Stimulated activated CD8-positive, alpha-beta memory T cell treated with anti-CD3 and anti-CD28 coated beads, Interleukin-7, amount 100 ng/mL, for 24 hours (primary cell): Measurements from ENCODE around the gene LILRA2.
"Not testable (repeated sequence)": the region's sequence is repeated elsewhere in the genome, so short reads cannot be mapped to it uniquely, and the experiment has no call there.

Source experiments
- DNase-seq: peaks from one replicate; pipeline ENCODE4 v3.0.0-alpha.2; 2020; ENCODE audit warnings: low read depth

Gene LILRA2

GRCh38 chr19:54571715-54572615 is 1.6 kb upstream of the LILRA2 start:
- DNase-seq, result not testable (repeated sequence)

GRCh38 chr19:54572696-54573311 is 786 bp upstream of the LILRA2 start:
- no peak for DNase-seq

GRCh38 chr19:54574051-54574450 is 461 bp downstream of the LILRA2 start:
- no peak for DNase-seq

GRCh38 chr19:54574527-54575056 is 1.0 kb downstream of the LILRA2 start:
- DNase-seq, result no peak

- DNase-seq, result not testable (repeated sequence)
These were observed 1.6 kb downstream of the LILRA2 start for GRCh38 chr19:54575205-54575604.

- DNase-seq, result no peak
These were observed 2.9 kb downstream of the LILRA2 start for GRCh38 chr19:54576411-54576976.

GRCh38 chr19:54577334-54577733 is 3.7 kb downstream of the LILRA2 start:
- no peak for DNase-seq

GRCh38 chr19:54578268-54578667 is 4.7 kb downstream of the LILRA2 start:
- DNase-seq, result not testable (repeated sequence)

- DNase-seq, result no peak
These were observed 12.8 kb downstream of the LILRA2 start for GRCh38 chr19:54586397-54586796.

- no peak for DNase-seq
These were observed 13.4 kb downstream of the LILRA2 start for GRCh38 chr19:54587026-54587425.

GRCh38 chr19:54593445-54593844 is 19.9 kb downstream of the LILRA2 start, which contains the start of gene LILRA1:
Gene LILRA1 (plus strand): TSS chr19:54593632. CDS start chr19:54594245, 613 bp downstream.
- not testable (repeated sequence) for DNase-seq

- DNase-seq, result not testable (repeated sequence)
These were observed 20.5 kb downstream of the LILRA2 start for GRCh38 chr19:54593931-54594626.

- DNase-seq, result no peak
These were observed 21.1 kb downstream of the LILRA2 start for GRCh38 chr19:54594737-54595136.

GRCh38 chr19:54595680-54596436 is 22.3 kb downstream of the LILRA2 start:
- not testable (repeated sequence) for DNase-seq

- no peak for DNase-seq
These were observed 26.6 kb downstream of the LILRA2 start for GRCh38 chr19:54600212-54600611.

- no peak for DNase-seq
These were observed 32.6 kb downstream of the LILRA2 start for GRCh38 chr19:54606230-54606629.

- no peak for DNase-seq
These were observed 33.5 kb downstream of the LILRA2 start for GRCh38 chr19:54606891-54607784.

GRCh38 chr19:54607785-54608150 is 34.2 kb downstream of the LILRA2 start:
- DNase-seq, result no peak

GRCh38 chr19:54608205-54608604 is 34.6 kb downstream of the LILRA2 start:
- DNase-seq, result no peak

- DNase-seq, result no peak
These were observed 35.2 kb downstream of the LILRA2 start for GRCh38 chr19:54608792-54609191.
